Natural killer cell (primary cell): ENCODE results near the gene GALNT17. TPM values are rescaled to one million over a fixed set of nuclear protein-coding genes. Genes with fewer than 3 reads are reported as not detected.

Experiments used
- ATAC-seq, 3 donors: fragments of 150-1000 bp in 2 of 3; fragments of 200-7000 bp in 1 of 3; cut with Tn5 transposase; 1 replicate in 1 of 3; 2 replicates in 2 of 3; pipeline ENCODE4 v1.10.0; 2021; ENCODE audit warnings: mild to moderate bottlenecking in 2 of 3, moderate library complexity in 2 of 3
- DNase-seq, 2 donors: peaks; one replicate each; pipeline versions ENCODE4 v3.0.0 to v3.0.0-alpha.2; 2013 to 2021; ENCODE audit warnings: mixed read lengths in 1 of 2
- H3K27ac ChIP-seq: one replicate; pipeline ENCODE4 v1.5.1; 2013; ENCODE audit warnings: mild to moderate bottlenecking, low read length
- H3K27me3 ChIP-seq: one replicate; pipeline ENCODE4 v1.6.1; 2013; ENCODE audit warnings: low read length; ENCODE audit not compliant: control insufficient read depth, insufficient read depth
- H3K36me3 ChIP-seq: one replicate; pipeline ENCODE4 v1.6.1; 2013; ENCODE audit warnings: low read length; ENCODE audit not compliant: control insufficient read depth, insufficient read depth
- H3K4me1 ChIP-seq: one replicate; pipeline ENCODE4 v1.6.1; 2013; ENCODE audit warnings: low read length; ENCODE audit not compliant: control insufficient read depth, insufficient read depth
- H3K4me3 ChIP-seq: one replicate; pipeline ENCODE4 v1.5.1; 2013; ENCODE audit warnings: low read length
- H3K9me3 ChIP-seq: one replicate; pipeline ENCODE4 v1.6.1; 2013; ENCODE audit warnings: low read length; ENCODE audit not compliant: control insufficient read depth, insufficient read depth
- H3K27ac Mint-ChIP-seq, 2 donors: one replicate each; pipeline ENCODE4 v1.8.0; 2022; ENCODE audit warnings: mild to moderate bottlenecking in 2 of 2, mixed read lengths in 2 of 2, moderate library complexity in 1 of 2
- H3K27me3 Mint-ChIP-seq, 2 donors: one replicate each; pipeline ENCODE4 v1.8.0; 2022; ENCODE audit warnings: low read depth in 2 of 2, mixed read lengths in 2 of 2
- H3K36me3 Mint-ChIP-seq: one replicate; pipeline ENCODE4 v1.8.0; 2022; ENCODE audit warnings: mixed read lengths
- H3K4me1 Mint-ChIP-seq, 2 donors: one replicate each; pipeline ENCODE4 v1.8.0; 2022; ENCODE audit warnings: mixed read lengths in 2 of 2
- H3K4me3 Mint-ChIP-seq: one replicate; pipeline ENCODE4 v1.8.0; 2022; ENCODE audit warnings: mild to moderate bottlenecking, moderate library complexity, mixed read lengths
- H3K9me3 Mint-ChIP-seq, 2 donors: one replicate each; pipeline ENCODE4 v1.8.0; 2022; ENCODE audit warnings: mixed read lengths in 2 of 2
- CTCF ChIP-seq: fragments of 200-600 bp; IDR thresholded peaks from one replicate; pipeline ENCODE4 v1.8.0; 2022; ENCODE audit warnings: antibody characterized with exemption
- WGBS: methylation state at CpG from one replicate; pipeline ENCODE4 v1.1.7; 2013; ENCODE audit warnings: missing lambda C conversion rate; ENCODE audit not compliant: insufficient coverage; 5-methylcytosine and 5-hydroxymethylcytosine counted together
- intact Hi-C: fragments of 100-400 bp; cut with micrococcal nuclease; formaldehyde crosslinking; loops from one replicate; pipeline ENCODE4 v1.14.2; 2022
- total RNA-seq, 4 donors: library from RNA; stranded (reverse); fragments of 120-200 nt in 1 of 4; gene quantifications; one replicate each; pipeline versions ENCODE4 v1.2.3 to v1.2.4, GENCODE V29; 2013 to 2022

GALNT17 gene
- total RNA-seq, 3 donors from 2014 or later (not counting 1 experiment from before 2014, with no cell fraction given), result not detected

GRCh38 chr7:71657386-71657785 lies 525.4 kb downstream of the GALNT17 start:
- H3K36me3 Mint-ChIP-seq, result no peaks in the 10 kb centered on the region
- intact Hi-C loops, result no loop called here
- no peak overlapping the region for H3K27ac Mint-ChIP-seq
- no peaks in the 10 kb centered on the region for H3K27me3 Mint-ChIP-seq
- DNase-seq (no peak), ATAC-seq (no peak)
- no peak for TF ChIP-seq CTCF
- no peaks in the 10 kb centered on the region for H3K9me3 ChIP-seq
- H3K36me3 ChIP-seq, result no peaks in the 10 kb centered on the region
- H3K9me3 Mint-ChIP-seq, result peaks cover 11 to 19% of the 10 kb centered on the region in 2 donors
- no peaks in the 10 kb centered on the region for H3K4me1 Mint-ChIP-seq
- no peaks in the 10 kb centered on the region for H3K4me1 ChIP-seq
- no peak overlapping the region for H3K4me3 ChIP-seq
- no peak overlapping the region for H3K4me3 Mint-ChIP-seq
- WGBS, result 93% methylated on average over 1 of the region's 1 CpG
- H3K27me3 ChIP-seq, result no peaks in the 10 kb centered on the region
- no peak overlapping the region for H3K27ac ChIP-seq

- no peak overlapping the region for H3K27ac Mint-ChIP-seq
- WGBS, result 95% methylated on average over 2 of the region's 2 CpGs
- intact Hi-C loops, result no loop called here
Measured at GRCh38 chr7:71659622-71660021, 527.7 kb downstream of the GALNT17 start.

GRCh38 chr7:71661671-71662224 lies 529.8 kb downstream of the GALNT17 start:
- ATAC-seq (no peak), DNase-seq (no peak)
- Histone ChIP-seq H3K27ac (no peak overlapping the region), H3K9me3 (no peaks in the 10 kb centered on the region), H3K27me3 (no peaks in the 10 kb centered on the region), H3K4me3 (no peak overlapping the region), H3K36me3 (no peaks in the 10 kb centered on the region), H3K4me1 (no peaks in the 10 kb centered on the region)
- Mint-ChIP-seq H3K36me3 (no peaks in the 10 kb centered on the region), H3K4me1 (no peaks in the 10 kb centered on the region), H3K27ac (no peak overlapping the region), H3K27me3 (no peaks in the 10 kb centered on the region), H3K4me3 (no peak overlapping the region), H3K9me3 (peaks cover 6 to 11% of the 10 kb centered on the region in 2 donors)
- 90% methylated on average over 1 of the region's 1 CpG for WGBS
- no peak for TF ChIP-seq CTCF
- intact Hi-C loops, result no loop called here

More at GRCh38 chr7:71659622-71660021, 527.7 kb downstream of the GALNT17 start:
- H3K36me3 ChIP-seq, result no peaks in the 10 kb centered on the region
- no peak overlapping the region for H3K27ac ChIP-seq
- Mint-ChIP-seq H3K4me1 (no peaks in the 10 kb centered on the region), H3K36me3 (no peaks in the 10 kb centered on the region), H3K27me3 (no peaks in the 10 kb centered on the region), H3K4me3 (no peak overlapping the region), H3K9me3 (peaks cover 11 to 19% of the 10 kb centered on the region in 2 donors)
- no peak for TF ChIP-seq CTCF
- no peaks in the 10 kb centered on the region for H3K9me3 ChIP-seq
- no peak for ATAC-seq
- no peak overlapping the region for H3K4me3 ChIP-seq
- no peaks in the 10 kb centered on the region for H3K4me1 ChIP-seq
- no peaks in the 10 kb centered on the region for H3K27me3 ChIP-seq
- no peak for DNase-seq

GRCh38 chr7:71665716-71666115 lies 533.8 kb downstream of the GALNT17 start:
- H3K27ac Mint-ChIP-seq, result no peak overlapping the region
- H3K36me3 ChIP-seq, result no peaks in the 10 kb centered on the region
- no peak overlapping the region for H3K27ac ChIP-seq
- no peaks in the 10 kb centered on the region for H3K36me3 Mint-ChIP-seq
- WGBS, result 97% methylated on average over 3 of the region's 3 CpGs
- H3K4me3 Mint-ChIP-seq, result no peak overlapping the region
- no peak overlapping the region for H3K4me3 ChIP-seq
- no peak for TF ChIP-seq CTCF
- no peak for ATAC-seq
- DNase-seq, result no peak
- intact Hi-C loops, result no loop called here
- no peaks in the 10 kb centered on the region for H3K9me3 ChIP-seq
- H3K4me1 Mint-ChIP-seq, result no peaks in the 10 kb centered on the region
- H3K4me1 ChIP-seq, result no peaks in the 10 kb centered on the region
- H3K9me3 Mint-ChIP-seq, result peaks cover 3 to 6% of the 10 kb centered on the region in 2 donors
- no peaks in the 10 kb centered on the region for H3K27me3 ChIP-seq
- H3K27me3 Mint-ChIP-seq, result no peaks in the 10 kb centered on the region
